NCI-H1694 treated with DMSO at 0.1 percent for 48 hours (cell line): ENCODE data around the gene RNU2-63P.
"Not testable (repeated sequence)": the region's sequence is repeated elsewhere in the genome, so short reads cannot be mapped to it uniquely, and the experiment has no call there.

Source experiments
- DNase-seq: peaks from one replicate; lab custom pipeline; 2025; lab: John Stamatoyannopoulos, UW

The RNU2-63P gene

GRCh38 chr2:88028931-88029330 lies 12.6 kb upstream of the RNU2-63P start:
- DNase-seq = no peak

GRCh38 chr2:88027697-88028389 lies 11.5 kb upstream of the RNU2-63P start:
- no peak for DNase-seq

GRCh38 chr2:88024509-88024908 lies 8.2 kb upstream of the RNU2-63P start:
- no peak for DNase-seq

DNA sequence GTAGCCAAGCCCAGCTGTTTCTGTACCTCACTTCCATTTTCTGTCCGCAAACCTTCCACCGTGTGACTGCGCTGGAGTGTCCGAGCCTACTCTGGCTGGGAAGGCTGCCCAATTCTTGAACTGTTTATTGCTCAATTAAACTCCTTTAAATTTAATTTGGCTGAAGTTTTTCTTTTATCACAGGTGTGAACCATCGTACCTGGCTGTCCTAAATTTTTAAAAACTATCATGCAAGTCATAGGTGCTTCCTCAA lies 6.2 kb upstream of the RNU2-63P start:
- no peak for DNase-seq

GRCh38 chr2:88019985-88020384 lies 3.6 kb upstream of the RNU2-63P start:
- no peak for DNase-seq

DNA sequence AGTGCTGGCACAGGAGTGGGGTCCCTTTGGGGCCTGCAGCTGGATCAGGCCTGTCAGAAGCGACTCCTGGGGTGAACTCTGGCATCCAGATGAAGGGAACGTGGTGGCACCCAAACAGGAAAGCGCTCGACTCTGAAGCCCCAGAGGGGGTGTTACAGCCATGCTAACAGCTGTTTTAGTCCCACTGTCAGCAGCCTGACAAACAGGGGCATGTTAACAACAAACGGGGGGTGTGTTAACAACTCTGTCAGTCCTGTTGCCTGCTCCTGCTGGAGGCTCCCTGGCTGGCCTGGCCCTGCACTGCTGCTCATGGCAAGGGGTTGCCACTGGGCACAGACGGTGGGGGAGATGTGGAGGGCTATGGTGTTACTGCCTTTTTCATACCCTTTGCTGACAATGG lies 2.6 kb upstream of the RNU2-63P start:
- no peak for DNase-seq

DNA sequence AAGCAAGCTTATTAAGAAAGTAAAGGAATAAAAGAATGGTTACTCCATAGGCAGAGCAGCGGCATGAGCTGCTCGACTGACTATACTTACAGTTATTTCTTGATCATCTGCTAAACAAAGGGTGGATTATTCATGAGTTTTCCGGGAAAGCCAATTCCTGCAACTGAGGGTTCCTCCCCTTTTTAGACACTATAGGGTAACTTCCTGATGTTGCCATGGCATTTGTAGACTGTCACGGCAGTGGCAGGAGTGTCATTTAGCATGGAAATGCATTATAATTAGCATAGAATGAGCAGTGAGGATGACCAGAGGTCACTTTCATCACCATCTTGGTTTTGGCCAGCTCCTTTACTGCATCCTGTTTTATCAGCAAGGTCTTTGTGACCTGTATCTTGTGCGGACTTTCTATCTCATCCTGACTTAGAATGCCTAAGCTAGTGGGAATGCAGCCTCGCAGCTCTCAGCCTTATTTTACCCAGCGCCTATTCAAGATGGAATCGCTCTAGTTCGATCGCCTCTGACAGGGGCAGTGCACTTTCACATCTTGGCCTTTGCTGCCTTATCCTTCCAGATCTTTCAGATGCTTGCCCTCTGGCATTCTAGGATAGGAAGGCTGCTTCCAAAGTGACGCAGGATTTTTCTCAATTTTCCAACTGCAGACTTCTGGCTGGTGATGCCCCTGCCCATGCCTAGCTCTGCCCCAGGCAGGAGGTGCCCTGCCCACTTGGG lies 1.9 kb upstream of the RNU2-63P start:
- not testable (repeated sequence) for DNase-seq

DNA sequence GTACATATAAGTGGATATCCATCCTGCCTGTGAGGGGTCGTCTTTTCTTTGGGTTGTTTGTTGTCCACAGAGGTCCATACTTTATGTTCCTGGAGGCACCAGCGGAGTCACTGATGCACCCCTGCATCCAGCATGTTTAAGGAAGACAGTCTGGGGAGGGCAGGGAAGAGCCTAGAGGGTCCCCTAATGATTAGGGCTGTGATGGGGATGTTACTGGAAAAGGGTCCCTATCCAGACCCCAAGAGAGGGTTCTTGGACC lies 1.4 kb upstream of the RNU2-63P start:
- DNase-seq = not testable (repeated sequence)

GRCh38 chr2:88016960-88017779 lies 823 bp upstream of the RNU2-63P start:
- DNase-seq = no peak

- no peak for DNase-seq
These were observed 5.3 kb downstream of the RNU2-63P start for GRCh38 chr2:88011011-88011410.

DNA sequence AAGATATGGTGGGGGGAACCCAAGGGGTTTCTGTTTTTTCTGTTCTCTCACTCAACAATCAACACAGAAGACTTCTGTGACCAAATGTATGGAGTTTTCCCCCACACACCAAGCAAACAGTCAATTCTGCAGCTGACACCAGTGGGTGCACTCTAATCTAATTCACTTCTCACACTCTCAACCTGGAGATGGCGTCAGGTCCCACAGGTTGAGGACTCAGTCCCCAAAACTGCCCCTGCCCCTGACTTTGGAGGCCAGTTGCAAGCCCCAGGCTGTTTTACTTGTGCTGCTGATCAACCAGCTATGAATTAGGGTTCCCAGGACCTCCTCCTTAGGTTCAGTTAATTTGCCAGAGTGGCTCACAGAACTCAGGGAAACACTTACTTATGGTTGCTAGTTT lies 6.2 kb downstream of the RNU2-63P start:
- no peak for DNase-seq

DNA sequence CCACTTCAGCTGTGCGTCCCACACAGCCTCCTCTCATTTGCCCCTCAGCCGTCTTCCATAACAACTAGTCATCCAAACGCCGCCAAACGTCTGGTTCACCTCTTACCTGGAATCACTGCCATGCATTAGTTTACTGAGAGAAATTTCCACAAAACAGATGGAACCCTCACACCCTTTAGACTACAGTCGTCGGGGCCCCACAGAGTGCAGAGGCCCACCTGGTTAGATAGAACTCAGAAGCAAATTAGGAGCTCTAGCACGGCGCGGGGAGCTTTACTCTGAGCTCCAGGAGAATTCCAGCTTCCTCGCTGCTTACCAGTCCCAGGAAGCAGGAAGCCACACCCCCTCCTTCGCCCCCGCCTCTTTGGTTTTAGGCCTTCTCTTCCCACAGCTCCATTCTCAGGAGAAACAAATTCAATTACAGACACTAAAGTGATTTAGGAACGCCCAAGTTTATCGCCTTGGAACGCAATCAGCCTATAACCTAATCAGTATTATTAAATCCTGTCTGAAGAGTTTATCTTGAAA lies 9.4 kb downstream of the RNU2-63P start:
- no peak for DNase-seq

- no peak for DNase-seq
These were observed 10.6 kb downstream of the RNU2-63P start for GRCh38 chr2:88005776-88006175.

GRCh38 chr2:88003074-88003755 lies 13.1 kb downstream of the RNU2-63P start:
- no peak for DNase-seq

DNA sequence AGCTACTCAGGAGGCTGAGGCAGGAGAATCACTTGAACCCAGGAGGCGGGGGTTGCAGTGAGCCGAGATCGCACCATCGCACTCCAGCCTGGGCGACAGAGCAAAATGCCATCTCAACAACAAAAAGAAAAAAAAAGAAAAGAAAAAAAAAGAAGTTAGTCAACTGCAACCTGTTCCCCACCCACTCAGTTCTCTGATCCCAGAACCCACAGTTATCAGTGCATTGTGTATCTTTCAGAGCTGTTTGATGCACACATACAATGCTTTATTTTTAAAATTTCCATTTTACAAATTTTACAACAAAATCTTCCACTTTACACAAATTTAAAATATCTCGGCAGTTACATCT lies 14.0 kb downstream of the RNU2-63P start:
- DNase-seq = no peak

DNA sequence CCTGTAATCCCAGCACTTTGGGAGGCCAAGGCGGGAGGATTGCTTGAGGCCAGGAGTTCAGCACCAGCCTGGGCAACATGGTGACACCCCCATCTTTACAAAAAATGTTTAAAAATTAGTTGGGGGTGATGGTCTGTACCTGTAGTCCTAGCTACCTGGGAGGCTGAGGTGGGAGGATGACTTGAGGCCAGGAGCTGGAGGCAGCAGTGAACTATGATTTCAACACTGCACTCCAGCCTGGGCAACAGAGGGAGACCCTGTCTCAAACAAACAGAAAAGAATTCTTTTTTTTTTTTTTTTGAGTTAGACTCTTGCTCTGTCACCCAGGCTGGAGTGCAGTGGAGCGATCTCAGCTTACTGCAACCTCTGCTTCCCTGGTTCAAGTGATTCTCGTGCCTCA lies 15.9 kb downstream of the RNU2-63P start:
- not testable (repeated sequence) for DNase-seq

- no peak for DNase-seq
These were observed 19.8 kb downstream of the RNU2-63P start for GRCh38 chr2:87996570-87996969.

DNA sequence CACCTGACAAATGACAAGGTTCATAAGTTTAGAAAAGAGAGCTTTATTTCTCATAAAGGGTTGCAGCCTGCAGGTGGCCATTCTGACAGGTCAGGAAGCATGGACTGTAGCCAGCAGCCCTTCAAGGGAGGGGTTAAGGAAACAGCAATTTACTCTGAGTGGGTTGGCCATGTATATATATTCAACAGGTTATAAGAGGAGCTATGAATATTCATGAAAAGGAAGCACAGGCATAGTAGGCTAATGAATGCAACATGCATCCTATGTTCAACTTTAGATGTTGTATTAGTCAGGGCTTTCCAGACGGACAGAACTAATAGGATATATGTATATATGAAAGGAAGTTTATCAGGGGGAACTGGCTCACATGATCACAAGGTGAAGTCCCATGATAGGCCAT lies 20.6 kb downstream of the RNU2-63P start:
- no peak for DNase-seq

DNA sequence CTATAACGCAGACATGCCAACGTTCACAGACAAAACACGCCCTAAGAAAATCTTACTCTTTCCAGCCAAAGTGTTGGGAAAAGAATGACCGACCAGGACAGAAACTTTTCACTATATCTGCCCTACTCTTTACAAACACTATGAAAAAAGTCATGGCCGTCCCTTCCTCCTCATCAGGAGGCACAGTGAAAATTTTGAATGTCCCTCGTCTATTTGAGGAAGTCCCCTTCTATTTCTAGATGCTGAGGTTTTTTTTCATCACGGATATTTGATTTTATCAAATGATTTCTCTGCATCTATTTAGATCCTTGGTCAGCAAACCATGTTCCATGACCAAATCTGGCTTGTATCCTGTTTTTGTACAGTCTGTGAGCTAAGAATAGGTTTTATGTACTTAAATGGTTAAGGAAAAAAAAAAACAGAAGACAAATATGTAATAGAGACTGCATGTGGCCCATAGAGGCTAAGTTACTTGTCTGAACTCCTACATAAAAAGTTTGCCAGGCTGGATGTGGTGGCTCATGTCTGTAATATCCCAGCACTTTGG lies 22.0 kb downstream of the RNU2-63P start:
- not testable (repeated sequence) for DNase-seq

DNA sequence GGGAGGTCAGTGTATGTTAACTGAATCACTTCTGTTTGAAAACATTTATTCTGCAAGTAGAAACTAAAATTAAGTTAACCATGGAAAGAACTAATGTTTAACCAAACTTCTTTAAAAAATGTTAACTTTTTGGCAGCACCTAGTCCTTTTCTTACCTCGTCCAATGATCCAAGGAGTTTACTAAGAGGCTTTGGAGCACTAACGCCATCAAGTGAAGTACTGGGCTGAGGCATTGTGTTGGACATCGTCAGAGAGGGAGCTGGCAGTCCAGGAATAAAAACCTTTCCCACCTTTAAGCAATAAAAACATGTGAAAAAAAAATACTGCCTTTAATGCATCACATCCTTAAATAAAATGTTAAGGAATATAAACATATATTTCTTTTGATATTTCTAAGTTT lies 23.8 kb downstream of the RNU2-63P start:
- DNase-seq = not testable (repeated sequence)

GRCh38 chr2:87987473-87987872 lies 28.9 kb downstream of the RNU2-63P start:
- not testable (repeated sequence) for DNase-seq

GRCh38 chr2:87985902-87986301 lies 30.4 kb downstream of the RNU2-63P start:
- DNase-seq = not testable (repeated sequence)
